Measurements from ENCODE around the gene MAP4K3.

Gene MAP4K3

DNA sequence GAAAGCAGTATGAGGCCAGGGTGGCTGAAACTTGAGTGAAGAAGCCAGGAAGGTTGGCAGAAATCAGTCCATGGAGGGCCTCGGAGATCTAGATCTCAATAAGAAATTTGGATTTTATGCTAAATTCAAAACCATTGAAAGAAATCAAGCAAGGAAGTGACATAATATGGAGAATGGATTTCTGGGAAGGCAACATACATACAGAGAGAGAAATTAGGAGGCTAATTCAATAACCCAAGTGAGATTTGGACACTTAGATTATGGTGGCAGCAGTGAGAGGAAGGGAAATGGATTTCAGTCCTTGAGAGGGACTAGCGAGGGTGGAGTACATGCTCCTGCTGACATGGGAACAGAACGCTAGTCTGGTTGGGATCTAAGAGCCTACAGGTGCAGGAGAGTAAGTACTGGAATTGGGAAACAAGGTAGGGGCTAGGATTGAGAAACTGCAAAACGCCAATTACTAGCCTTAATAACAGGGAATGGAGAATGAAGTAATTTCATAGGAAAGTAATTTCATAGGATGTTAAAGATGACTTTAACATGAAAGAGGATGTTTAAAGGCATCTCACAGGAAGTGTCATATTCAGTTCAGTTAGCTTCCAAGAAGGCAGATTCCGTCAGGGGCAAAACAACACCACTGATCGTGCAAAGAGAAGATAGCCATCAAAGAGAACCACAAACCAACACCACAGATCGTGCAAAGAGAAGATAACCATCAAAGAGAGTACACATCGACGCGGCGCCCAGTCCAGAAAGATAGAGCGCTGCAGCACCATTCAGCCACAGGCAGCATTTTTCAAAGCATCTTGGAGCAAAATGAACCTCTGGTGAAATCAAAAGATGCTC lies 220.5 kb downstream of the MAP4K3 start:
- TF ChIP-seq TAF1 (IDR thresholded peaks at IDR 0.05; ENCODE audit: borderline replicate concordance, insufficient read depth, low read length) (no peak), FOXP2 (optimal IDR thresholded peaks at IDR 0.05; ENCODE audit: borderline replicate concordance, extremely low read depth, extremely low read length, insufficient read depth) (no peak), SIN3A (IDR thresholded peaks at IDR 0.05; ENCODE audit: borderline replicate concordance, insufficient read depth, low read length) (no peak)

DNA sequence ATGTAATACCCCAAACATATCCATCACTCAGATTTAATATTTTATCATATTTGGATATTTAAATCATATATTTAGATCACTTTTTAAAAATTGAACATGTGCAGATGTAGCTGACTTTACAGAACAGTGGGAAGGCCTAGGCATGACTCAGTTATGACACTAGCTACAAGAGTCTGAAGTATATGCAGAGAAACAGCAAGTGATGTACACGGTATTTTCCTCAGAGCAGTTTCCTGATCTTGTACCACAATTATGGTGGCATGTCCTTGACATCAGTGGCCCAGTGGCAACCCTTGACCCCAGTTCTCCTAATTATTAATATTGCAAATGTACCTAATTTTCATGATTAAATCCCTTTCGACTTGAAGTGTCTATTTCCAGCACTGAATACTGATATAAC lies 221.5 kb downstream of the MAP4K3 start:
- TF ChIP-seq FOXP2 (optimal IDR thresholded peaks at IDR 0.05; ENCODE audit: borderline replicate concordance, extremely low read depth, extremely low read length, insufficient read depth), result no peak
- TF ChIP-seq, protein P1, sequence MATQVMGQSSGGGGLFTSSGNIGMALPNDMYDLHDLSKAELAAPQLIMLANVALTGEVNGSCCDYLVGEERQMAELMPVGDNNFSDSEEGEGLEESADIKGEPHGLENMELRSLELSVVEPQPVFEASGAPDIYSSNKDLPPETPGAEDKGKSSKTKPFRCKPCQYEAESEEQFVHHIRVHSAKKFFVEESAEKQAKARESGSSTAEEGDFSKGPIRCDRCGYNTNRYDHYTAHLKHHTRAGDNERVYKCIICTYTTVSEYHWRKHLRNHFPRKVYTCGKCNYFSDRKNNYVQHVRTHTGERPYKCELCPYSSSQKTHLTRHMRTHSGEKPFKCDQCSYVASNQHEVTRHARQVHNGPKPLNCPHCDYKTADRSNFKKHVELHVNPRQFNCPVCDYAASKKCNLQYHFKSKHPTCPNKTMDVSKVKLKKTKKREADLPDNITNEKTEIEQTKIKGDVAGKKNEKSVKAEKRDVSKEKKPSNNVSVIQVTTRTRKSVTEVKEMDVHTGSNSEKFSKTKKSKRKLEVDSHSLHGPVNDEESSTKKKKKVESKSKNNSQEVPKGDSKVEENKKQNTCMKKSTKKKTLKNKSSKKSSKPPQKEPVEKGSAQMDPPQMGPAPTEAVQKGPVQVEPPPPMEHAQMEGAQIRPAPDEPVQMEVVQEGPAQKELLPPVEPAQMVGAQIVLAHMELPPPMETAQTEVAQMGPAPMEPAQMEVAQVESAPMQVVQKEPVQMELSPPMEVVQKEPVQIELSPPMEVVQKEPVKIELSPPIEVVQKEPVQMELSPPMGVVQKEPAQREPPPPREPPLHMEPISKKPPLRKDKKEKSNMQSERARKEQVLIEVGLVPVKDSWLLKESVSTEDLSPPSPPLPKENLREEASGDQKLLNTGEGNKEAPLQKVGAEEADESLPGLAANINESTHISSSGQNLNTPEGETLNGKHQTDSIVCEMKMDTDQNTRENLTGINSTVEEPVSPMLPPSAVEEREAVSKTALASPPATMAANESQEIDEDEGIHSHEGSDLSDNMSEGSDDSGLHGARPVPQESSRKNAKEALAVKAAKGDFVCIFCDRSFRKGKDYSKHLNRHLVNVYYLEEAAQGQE (IDR thresholded peaks at IDR 0.05; ENCODE audit: insufficient read depth in 1 of 2, low read depth in 2 of 2, low read length in 2 of 2), result no peak
- TF ChIP-seq POLR2AphosphoS5 (IDR thresholded peaks at IDR 0.05; ENCODE audit: low read depth, low read length), result no peak
- no peak for TF ChIP-seq SIN3A (IDR thresholded peaks at IDR 0.05; ENCODE audit: borderline replicate concordance, insufficient read depth, low read length)
- no peak for TF ChIP-seq TAF1 (IDR thresholded peaks at IDR 0.05; ENCODE audit: borderline replicate concordance, insufficient read depth, low read length)

- TF ChIP-seq POLR2AphosphoS5 (IDR thresholded peaks at IDR 0.05; ENCODE audit: low read depth, low read length), result no peak
- no peak for TF ChIP-seq FOXP2 (optimal IDR thresholded peaks at IDR 0.05; ENCODE audit: borderline replicate concordance, extremely low read depth, extremely low read length, insufficient read depth)
- no peak for TF ChIP-seq TAF1 (IDR thresholded peaks at IDR 0.05; ENCODE audit: borderline replicate concordance, insufficient read depth, low read length)
- no peak for TF ChIP-seq SIN3A (IDR thresholded peaks at IDR 0.05; ENCODE audit: borderline replicate concordance, insufficient read depth, low read length)
- TF ChIP-seq, protein P1 (IDR thresholded peaks at IDR 0.05; ENCODE audit: insufficient read depth in 1 of 2, low read depth in 2 of 2, low read length in 2 of 2), result no peak
Observed at GRCh38 chr2:39213015-39213414, 224.1 kb downstream of the MAP4K3 start.

DNA sequence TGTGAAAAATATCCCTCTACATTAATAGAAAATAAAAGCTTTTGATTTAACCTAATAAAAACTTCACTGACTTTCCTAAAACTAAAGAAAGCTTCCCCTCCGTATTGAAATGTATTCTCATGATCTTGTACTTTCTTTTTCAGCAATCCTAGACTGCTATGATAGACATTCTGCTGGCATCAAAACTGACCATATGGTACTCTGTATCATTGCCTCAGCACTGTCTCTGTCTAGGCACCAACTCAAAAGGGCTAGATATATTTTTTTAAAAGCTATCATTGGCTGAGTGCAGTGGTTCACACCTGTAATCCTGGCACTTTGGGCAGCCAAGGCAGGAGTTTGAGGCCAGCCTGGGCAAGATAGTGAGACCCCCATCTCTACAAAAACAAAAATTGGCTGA lies 226.2 kb downstream of the MAP4K3 start:
- TF ChIP-seq SIN3A (IDR thresholded peaks at IDR 0.05; ENCODE audit: borderline replicate concordance, insufficient read depth, low read length) (no peak), TAF1 (IDR thresholded peaks at IDR 0.05; ENCODE audit: borderline replicate concordance, insufficient read depth, low read length) (no peak), POLR2AphosphoS5 (IDR thresholded peaks at IDR 0.05; ENCODE audit: low read depth, low read length) (no peak), FOXP2 (optimal IDR thresholded peaks at IDR 0.05; ENCODE audit: borderline replicate concordance, extremely low read depth, extremely low read length, insufficient read depth) (no peak)
- TF ChIP-seq, protein P1 (IDR thresholded peaks at IDR 0.05; ENCODE audit: insufficient read depth in 1 of 2, low read depth in 2 of 2, low read length in 2 of 2), result no peak

DNA sequence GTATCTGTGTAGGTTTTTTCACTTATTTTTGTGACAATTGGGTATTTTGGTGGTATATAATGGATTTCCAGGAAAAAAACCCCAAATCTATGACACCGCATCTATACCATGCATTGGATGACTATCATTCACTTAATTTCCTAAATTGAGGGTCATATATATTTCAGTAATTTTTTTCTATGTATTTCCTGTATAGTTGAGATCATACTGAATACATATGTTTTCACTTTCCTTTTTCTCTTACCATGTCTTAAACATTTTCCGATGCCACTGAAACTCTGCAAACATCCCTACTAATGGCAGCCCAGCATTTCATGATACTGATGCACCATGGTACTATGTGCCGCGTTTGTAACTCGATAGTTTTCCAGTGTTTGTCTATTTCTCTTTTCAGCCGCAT lies 233.7 kb downstream of the MAP4K3 start:
- TF ChIP-seq TAF1 (IDR thresholded peaks at IDR 0.05; ENCODE audit: borderline replicate concordance, insufficient read depth, low read length) (no peak), POLR2AphosphoS5 (IDR thresholded peaks at IDR 0.05; ENCODE audit: low read depth, low read length) (no peak), SIN3A (IDR thresholded peaks at IDR 0.05; ENCODE audit: borderline replicate concordance, insufficient read depth, low read length) (no peak), FOXP2 (optimal IDR thresholded peaks at IDR 0.05; ENCODE audit: borderline replicate concordance, extremely low read depth, extremely low read length, insufficient read depth) (no peak)
- TF ChIP-seq, protein P1 (IDR thresholded peaks at IDR 0.05; ENCODE audit: insufficient read depth in 1 of 2, low read depth in 2 of 2, low read length in 2 of 2), result no peak
